Renal pelvis (tissue), 4 donors: ENCODE measurements around the gene SUGCT. TPM values are rescaled to one million over a fixed set of nuclear protein-coding genes. Genes with fewer than 3 reads are reported as not detected.

Experiments
- DNase-seq: peaks from one replicate; pipeline ENCODE4 v3.0.0-alpha.2; 2013
- polyA plus RNA-seq, 3 donors: library from polyadenylated mRNA; unstranded; fragments of 120-200 nt; gene quantifications; one replicate each; pipeline ENCODE4 v1.2.1, GENCODE V29; 2013; ENCODE audit not compliant: insufficient read length in 3 of 3

SUGCT gene
- polyA plus RNA-seq, 3 donors = 12.2 to 14.5 (median 14.0) TPM

DNA sequence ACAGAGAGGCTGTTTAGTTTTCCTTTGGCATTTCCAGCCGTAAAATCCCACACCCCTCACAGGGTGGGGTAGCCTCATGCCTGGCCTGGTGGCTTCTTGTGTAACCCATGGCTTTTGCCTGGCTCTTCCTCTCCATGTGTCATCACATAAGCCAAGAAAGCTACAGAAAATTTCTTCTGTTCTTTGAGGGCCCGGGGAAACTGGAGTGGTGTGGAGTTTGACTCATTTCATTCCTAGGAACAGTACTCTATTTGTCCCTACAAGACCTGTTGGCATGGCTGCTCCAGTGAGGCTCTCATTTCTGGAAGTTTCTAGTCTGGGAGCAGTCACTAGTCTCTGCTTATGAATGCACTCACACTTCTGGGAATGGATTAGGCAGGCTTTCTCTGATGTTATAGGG lies 523.9 kb downstream of the SUGCT start:
- DNase-seq = no peak

DNA sequence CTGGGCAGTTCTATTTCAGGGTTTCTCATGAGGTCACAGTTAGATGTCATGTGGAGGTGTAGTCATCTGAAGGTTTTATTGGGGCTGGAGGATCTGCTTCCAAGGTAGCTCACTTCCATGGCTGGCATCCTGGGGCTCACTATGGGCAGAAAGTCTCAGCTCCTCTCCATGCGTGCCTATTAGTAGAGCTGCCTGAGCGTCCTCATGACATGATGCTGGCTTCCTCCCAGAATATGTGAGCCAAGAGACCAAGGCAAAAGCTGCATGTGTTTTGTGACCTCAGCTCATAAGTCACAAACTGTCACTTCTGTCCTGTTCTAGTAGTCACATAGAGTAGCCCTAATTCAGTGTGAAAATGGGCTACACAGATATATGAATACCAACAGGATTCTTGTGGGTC lies 524.4 kb downstream of the SUGCT start:
- DNase-seq = no peak

GRCh38 chr7:40673285-40673684 lies 538.5 kb downstream of the SUGCT start:
- DNase-seq = no peak

DNA sequence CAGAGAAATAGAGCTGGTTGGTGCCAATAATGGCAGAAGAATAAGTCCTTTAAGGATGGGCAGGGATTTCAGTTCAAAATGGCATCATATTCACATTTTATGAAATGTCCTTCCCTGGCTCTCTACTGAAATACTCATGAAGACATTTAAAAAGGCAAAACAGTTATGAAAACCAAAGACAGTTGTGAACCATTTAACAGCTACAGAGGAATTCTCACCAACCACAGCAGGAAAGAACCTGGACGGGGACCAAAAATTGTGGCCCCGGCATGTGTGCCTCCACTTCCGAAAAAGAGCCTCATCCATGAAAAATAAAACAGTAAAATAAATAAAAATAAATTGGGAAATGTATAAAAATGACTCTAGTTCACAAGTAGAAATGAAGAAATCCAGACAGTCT lies 539.5 kb downstream of the SUGCT start:
- DNase-seq = no peak

GRCh38 chr7:40675741-40676140 lies 540.9 kb downstream of the SUGCT start:
- no peak for DNase-seq

GRCh38 chr7:40676221-40676620 lies 541.4 kb downstream of the SUGCT start:
- DNase-seq = no peak

- no peak for DNase-seq
Measured at GRCh38 chr7:40680657-40681056, 545.9 kb downstream of the SUGCT start.

GRCh38 chr7:40682696-40683095 lies 547.9 kb downstream of the SUGCT start:
- DNase-seq = no peak

DNA sequence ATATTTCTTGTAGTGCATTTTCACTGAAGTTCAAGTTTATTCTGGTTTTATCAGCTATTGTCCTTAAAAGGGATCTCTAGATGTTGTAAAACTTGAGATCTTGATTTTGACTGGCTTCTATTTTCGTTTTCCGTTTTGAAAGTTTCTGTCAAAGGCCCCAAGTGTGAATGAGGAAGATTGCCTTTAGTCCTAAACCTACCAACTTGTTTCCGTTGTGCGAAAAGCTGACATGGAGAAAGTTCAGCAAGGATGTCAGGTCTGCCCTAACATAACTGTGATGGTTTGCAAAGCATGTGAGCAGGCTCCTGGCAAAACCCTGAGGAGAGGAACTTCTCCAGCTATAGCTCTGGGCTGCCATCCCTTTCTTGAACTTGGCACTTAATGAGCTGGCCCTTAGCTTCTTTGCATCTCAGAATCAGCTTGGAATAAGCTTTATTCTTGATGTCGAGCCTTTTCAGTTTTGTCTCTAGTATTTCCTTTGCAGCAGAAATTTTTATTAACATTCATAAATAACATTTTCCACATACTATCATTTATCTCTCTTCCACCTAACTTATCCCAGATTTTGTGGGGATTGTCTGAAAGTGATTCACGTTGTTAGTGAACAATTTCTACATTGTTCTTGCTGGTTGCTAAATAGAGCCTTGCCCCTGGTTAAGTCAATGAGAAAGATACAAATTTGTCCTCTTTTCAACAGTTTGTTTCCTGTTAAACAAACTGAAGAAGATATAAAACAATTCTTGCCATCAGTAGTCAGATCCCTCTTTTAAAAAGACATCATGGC lies 559.4 kb downstream of the SUGCT start:
- no peak for DNase-seq

DNA sequence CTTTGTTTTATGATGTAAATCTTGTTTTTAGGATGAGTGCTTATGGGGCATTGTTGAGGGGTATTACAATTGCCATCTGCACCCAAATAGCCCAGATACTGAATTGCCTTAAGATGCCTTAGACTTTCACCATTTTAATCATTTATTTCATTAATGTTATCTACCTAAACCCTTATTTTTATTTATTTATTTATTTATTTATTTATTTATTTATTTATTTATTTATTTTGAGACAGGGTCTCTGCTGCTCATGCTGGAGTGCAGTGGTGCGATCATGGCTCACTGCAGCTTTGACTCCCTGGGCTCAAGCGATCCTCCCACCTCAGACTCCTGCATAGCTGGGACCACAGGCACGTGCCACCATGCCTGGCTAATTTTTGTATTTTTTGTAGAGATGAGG lies 560.2 kb downstream of the SUGCT start:
- DNase-seq = no peak

DNA sequence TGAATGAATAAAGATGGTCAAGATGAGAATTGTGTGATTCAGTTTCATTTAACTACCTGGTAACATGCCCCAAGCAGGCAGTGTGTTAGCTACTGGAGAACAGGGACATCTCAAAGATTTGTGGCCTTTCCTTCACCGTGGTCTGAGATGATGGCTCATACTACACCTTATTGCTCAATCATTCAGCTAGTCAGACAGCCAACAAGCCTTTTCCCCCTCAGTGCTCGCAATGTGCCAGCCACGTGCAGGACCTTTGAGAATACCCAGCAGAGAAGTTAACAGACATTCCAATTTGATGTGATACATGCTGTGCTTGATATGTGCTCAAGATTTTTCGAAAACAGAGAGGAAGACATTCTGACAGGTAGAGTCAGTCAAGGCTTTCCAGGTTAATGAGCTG lies 562.8 kb downstream of the SUGCT start:
- DNase-seq = no peak

- no peak for DNase-seq
Measured at GRCh38 chr7:40698214-40698920, 563.6 kb downstream of the SUGCT start.

GRCh38 chr7:40698921-40699260 lies 564.1 kb downstream of the SUGCT start:
- DNase-seq = no peak

GRCh38 chr7:40700653-40701421 lies 566.0 kb downstream of the SUGCT start:
- DNase-seq = no peak

DNA sequence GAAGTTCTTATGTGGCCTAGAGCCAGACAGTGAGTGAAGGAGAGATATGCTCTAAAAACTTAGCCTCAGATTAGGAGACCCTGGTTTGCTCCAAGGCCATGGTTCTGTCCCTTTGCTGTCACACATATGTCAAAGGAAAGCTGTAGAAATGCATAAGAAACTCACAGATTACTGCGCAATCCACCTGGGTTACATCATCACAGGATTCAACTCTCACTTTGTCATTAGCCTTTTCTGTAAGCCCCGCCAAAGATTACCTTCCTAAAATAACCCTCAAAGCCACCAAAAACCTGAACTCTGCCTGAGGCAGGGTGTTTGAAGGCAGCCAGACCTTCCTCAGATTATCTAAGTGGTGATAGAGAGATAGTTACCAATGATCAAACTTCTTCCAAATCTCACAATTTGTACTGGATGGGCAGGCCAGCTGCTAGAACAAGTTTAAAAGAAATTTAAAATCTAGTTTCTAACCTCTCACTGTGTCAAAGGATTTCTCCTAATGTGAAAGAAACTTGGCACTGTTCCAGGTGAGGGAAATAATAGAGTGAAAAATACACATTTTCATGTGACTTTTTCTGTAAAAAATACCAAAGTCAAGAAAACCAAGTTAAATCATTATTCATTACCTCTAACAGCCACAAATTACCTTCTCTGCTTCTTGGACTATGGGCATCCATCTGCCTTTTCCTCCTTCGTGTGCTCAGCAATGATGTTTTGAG lies 567.2 kb downstream of the SUGCT start:
- no peak for DNase-seq

DNA sequence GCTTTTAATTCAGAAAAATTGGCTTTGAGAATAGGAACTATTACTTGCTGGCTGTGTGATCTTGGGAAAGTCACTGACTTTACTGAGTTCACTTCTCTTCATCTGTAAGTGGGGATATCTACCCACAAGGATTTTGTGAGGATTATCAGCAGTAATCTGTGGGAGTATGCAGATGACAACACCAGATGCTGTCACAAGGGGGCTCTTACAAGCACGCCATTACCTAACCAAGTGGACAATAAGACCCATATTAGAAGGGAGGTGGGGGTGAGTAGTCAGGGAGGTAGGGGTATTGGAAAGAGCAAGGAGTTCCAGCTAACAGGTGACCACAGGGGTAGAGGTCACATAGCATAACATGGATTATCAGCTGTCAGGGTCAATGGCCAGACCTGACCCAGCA lies 569.4 kb downstream of the SUGCT start:
- DNase-seq = no peak

DNA sequence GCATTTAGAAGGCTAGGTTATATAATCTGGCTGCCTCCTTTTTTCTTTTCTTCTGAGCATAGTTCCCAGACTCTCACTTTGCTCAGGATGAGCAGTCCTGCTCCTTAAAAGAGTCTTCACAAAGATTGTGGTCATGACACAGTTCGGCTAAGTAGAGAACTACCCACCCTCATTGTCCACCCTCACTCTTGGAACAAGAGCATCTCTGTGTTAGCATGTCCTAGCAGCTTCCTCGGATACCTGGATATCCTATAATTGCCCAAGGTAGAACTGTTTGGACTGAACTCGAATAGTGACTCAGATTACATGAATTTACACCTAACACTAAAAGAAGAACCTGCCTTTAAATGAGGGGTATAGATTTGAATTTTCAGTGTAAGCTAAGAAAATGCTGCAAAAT lies 572.0 kb downstream of the SUGCT start:
- no peak for DNase-seq

GRCh38 chr7:40709062-40709964 lies 574.5 kb downstream of the SUGCT start:
- DNase-seq = no peak

GRCh38 chr7:40711706-40712105 lies 576.9 kb downstream of the SUGCT start:
- DNase-seq = no peak

- no peak for DNase-seq
Measured at GRCh38 chr7:40714363-40715052, 579.7 kb downstream of the SUGCT start.

DNA sequence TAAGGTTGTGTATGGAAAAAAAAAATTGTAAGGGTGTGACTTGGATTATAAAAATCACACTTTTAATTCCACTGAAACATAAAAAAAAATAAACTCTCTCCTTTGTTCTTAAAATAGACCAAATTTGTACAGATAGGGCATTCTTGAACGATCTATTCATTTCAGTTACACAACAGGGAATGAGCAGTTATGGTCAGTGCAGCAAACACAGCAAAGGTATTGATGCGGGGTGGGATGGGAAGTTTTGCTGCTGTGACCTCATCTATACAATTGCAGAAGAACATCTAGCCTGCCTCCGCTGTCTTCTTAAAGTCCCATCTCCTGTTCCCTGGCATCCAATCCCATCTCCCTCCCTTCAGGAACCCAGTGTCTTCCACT lies 580.2 kb downstream of the SUGCT start:
- DNase-seq = no peak
